ENCODE measurements around the gene ZNRF2. TPM values are rescaled to one million over a fixed set of nuclear protein-coding genes. Genes with fewer than 3 reads are reported as not detected.

The ZNRF2 gene
- total RNA-seq, 1 experiment from 2014 or later: 22.1 TPM

DNA sequence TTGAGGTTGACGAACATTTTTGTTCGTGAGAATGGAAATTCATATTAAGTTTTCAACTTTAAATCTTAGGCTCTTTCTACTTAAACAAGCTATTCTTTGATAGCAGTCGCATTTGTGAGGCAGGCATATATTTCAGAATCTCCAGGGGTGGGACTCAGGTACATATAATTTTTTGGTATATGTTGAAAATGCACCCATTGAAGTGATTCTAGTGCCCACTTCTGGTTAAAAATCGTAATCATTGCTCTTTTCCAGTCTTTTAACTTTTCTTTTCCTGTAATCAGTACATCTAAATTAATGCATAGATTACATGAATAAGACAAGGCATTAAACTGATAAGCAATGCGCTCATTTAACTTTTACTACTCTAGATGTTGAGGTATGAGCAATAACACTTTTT lies 67.8 kb downstream of the ZNRF2 start:
- in situ Hi-C loops (cut with HindIII; ENCODE audit: low pct_unique_long_range_greater_than_20kb, low sequenced_read_pairs) (no loop called here), intact Hi-C loops (cut with micrococcal nuclease; ENCODE audit: unreplicated experiment) (no loop called here)
- CTCF ChIA-PET: interaction anchor here (0.6 kb wide), 1 partner anchor 22 kb away, joined by 4 read pairs; no protein-coding TSS in a partner anchor
- DNase-seq (ENCODE audit: low read depth, low spot score) (no peak), ATAC-seq (no peak)
- Histone ChIP-seq H3K4me3 (ENCODE audit: low read depth in 2 of 2, low read length in 2 of 2) (no peak overlapping the region), H3K4me1 (ENCODE audit: control insufficient read depth, insufficient read depth, low read length) (peaks cover 42% of the 10 kb centered on the region), H3K27ac (ENCODE audit: low read length) (peak overlapping the region; percentile 37; the same call in 1 of the 2 replicates), H3K9me3 (ENCODE audit: control insufficient read depth, insufficient read depth, low read depth, low read length) (no peaks in the 10 kb centered on the region), H3K36me3 (ENCODE audit: control insufficient read depth, insufficient read depth, low read length) (no peaks in the 10 kb centered on the region), H3K27me3 (ENCODE audit: control insufficient read depth, insufficient read depth, low read length) (no peaks in the 10 kb centered on the region)
- TF ChIP-seq, protein P1, sequence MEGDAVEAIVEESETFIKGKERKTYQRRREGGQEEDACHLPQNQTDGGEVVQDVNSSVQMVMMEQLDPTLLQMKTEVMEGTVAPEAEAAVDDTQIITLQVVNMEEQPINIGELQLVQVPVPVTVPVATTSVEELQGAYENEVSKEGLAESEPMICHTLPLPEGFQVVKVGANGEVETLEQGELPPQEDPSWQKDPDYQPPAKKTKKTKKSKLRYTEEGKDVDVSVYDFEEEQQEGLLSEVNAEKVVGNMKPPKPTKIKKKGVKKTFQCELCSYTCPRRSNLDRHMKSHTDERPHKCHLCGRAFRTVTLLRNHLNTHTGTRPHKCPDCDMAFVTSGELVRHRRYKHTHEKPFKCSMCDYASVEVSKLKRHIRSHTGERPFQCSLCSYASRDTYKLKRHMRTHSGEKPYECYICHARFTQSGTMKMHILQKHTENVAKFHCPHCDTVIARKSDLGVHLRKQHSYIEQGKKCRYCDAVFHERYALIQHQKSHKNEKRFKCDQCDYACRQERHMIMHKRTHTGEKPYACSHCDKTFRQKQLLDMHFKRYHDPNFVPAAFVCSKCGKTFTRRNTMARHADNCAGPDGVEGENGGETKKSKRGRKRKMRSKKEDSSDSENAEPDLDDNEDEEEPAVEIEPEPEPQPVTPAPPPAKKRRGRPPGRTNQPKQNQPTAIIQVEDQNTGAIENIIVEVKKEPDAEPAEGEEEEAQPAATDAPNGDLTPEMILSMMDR (IDR thresholded peaks at IDR 0.05): peak; percentile 34; the same call in 1 of the 2 replicates
- TF ChIP-seq POLR2AphosphoS5 (IDR thresholded peaks at IDR 0.05; ENCODE audit: low read depth, low read length): no peak
- POLR2A ChIA-PET: no interaction called here
- no TSS peak for BruUV-seq (replicated peaks)

DNA sequence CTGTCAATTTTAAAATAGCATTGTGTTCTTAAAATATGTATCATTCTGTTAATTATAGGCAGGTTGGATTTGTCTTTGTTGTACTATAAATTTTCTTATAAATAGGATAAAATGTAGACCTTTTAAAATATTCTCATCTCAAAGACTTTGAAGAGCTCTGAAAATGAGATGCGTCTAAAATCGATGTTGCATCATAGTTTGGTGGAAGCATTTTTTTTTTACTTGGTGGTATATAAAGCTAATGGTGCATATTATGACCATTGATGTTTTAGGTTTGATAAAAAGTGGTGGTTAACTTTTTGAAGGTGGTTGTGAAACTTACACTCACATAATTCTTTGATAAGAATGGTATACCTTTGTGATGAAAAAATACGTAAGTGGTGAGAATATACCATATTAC lies 69.1 kb downstream of the ZNRF2 start:
- Histone ChIP-seq H3K4me3 (ENCODE audit: low read depth in 2 of 2, low read length in 2 of 2) (no peak overlapping the region), H3K27me3 (ENCODE audit: control insufficient read depth, insufficient read depth, low read length) (no peaks in the 10 kb centered on the region), H3K27ac (ENCODE audit: low read length) (no peak overlapping the region), H3K36me3 (ENCODE audit: control insufficient read depth, insufficient read depth, low read length) (0 out of 2 replicates have a peak, but pooled peaks cover 3% of the 10 kb centered on the region), H3K9me3 (ENCODE audit: control insufficient read depth, insufficient read depth, low read depth, low read length) (no peaks in the 10 kb centered on the region), H3K4me1 (ENCODE audit: control insufficient read depth, insufficient read depth, low read length) (peaks cover 28% of the 10 kb centered on the region)
- ATAC-seq: no peak
- ChIA-PET POLR2A (interaction anchor here (0.6 kb wide), 1 partner anchor 13 kb away, joined by 3 read pairs; no protein-coding TSS in a partner anchor), CTCF (no interaction called here)
- in situ Hi-C loops (cut with HindIII; ENCODE audit: low pct_unique_long_range_greater_than_20kb, low sequenced_read_pairs): no loop called here
- no TSS peak for BruUV-seq (replicated peaks)
- TF ChIP-seq TCF7L2 (IDR thresholded peaks at IDR 0.05; ENCODE audit: low read depth, low read length): no peak
- TF ChIP-seq SIN3A (IDR thresholded peaks at IDR 0.05; ENCODE audit: borderline replicate concordance, insufficient read depth, low read depth, low read length): no peak
- TF ChIP-seq, protein P2, sequence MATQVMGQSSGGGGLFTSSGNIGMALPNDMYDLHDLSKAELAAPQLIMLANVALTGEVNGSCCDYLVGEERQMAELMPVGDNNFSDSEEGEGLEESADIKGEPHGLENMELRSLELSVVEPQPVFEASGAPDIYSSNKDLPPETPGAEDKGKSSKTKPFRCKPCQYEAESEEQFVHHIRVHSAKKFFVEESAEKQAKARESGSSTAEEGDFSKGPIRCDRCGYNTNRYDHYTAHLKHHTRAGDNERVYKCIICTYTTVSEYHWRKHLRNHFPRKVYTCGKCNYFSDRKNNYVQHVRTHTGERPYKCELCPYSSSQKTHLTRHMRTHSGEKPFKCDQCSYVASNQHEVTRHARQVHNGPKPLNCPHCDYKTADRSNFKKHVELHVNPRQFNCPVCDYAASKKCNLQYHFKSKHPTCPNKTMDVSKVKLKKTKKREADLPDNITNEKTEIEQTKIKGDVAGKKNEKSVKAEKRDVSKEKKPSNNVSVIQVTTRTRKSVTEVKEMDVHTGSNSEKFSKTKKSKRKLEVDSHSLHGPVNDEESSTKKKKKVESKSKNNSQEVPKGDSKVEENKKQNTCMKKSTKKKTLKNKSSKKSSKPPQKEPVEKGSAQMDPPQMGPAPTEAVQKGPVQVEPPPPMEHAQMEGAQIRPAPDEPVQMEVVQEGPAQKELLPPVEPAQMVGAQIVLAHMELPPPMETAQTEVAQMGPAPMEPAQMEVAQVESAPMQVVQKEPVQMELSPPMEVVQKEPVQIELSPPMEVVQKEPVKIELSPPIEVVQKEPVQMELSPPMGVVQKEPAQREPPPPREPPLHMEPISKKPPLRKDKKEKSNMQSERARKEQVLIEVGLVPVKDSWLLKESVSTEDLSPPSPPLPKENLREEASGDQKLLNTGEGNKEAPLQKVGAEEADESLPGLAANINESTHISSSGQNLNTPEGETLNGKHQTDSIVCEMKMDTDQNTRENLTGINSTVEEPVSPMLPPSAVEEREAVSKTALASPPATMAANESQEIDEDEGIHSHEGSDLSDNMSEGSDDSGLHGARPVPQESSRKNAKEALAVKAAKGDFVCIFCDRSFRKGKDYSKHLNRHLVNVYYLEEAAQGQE (IDR thresholded peaks at IDR 0.05; ENCODE audit: insufficient read depth in 1 of 2, low read depth in 2 of 2, low read length in 1 of 2): no peak
- TF ChIP-seq POLR2AphosphoS5 (IDR thresholded peaks at IDR 0.05; ENCODE audit: low read depth, low read length): no peak
- TF ChIP-seq, protein P1 (IDR thresholded peaks at IDR 0.05): no peak
- intact Hi-C loops (cut with micrococcal nuclease; ENCODE audit: unreplicated experiment): no loop called here
- no peak for DNase-seq (ENCODE audit: low read depth, low spot score)

All from Panc1 (cell line).